Uterus (tissue), 2 donors: ENCODE measurements around the gene EFNA3.

Experiments used
- POLR2A ChIP-seq, 2 donors: fragments of 450-650 bp; IDR thresholded peaks; one replicate each; pipeline ENCODE4 v1.6.1; 2016; ENCODE audit warnings: antibody characterized with exemption in 2 of 2, mild to moderate bottlenecking in 1 of 2, moderate library complexity in 1 of 2
- TF ChIP-seq, protein P1 (sequence below), 4 experiments: fragments of 200-600 bp in 2 of 4; fragments of 450-650 bp in 2 of 4; sonication (generic) in 2 of 4; IDR thresholded peaks; one replicate each; pipeline ENCODE4 v1.5.1; 2016 to 2019; ENCODE audit warnings: antibody characterized with exemption in 4 of 4, mild to moderate bottlenecking in 2 of 4, moderate library complexity in 1 of 4

DNA sequence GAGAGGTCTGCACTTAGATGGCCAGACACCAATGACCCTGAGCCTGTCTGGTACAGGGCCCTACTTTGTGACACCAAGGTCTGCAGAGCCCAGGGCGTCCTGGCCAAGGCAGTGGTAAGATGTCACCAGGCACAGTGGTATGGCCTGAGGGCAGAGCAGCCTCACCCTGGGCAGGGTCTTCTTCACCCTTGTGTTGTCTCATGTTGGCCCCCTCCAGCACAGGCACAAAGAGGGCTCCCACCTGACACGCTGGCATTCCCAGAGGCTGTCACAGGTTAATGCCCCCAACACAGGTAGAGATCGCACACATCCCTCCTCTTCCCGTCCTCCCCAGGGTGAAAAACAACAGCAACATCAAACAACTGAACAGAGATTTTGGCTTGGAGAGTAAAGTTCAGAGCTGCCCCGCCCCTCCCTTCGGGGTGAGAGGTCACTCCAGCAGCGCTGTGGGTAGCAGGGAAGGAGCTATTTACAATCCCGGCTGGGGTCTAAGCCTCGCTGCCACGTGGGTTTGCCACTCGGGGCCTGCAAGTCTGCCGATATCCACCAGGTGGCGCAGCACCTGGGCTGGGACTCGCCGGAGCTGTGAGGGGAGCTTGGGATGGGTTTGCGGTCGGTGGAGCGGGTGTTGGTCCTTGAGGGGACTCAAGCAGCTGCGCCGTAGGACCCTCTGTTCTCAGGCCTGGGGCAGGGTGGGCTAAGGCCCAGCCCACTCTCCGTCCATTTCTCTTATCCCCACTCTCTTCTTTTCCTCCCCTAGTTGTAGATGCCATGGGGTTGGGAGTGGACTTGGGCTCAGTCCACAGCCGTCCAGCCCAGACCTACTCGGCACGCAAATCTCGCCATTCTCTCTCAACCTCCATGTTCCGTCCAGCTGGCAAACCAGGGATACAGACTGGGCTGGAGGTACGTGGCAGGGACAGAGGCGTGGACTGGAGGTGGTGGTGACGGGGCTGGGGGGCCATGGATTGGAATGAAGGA is 12.7 kb downstream of the EFNA3 start:
- TF ChIP-seq, protein P1, sequence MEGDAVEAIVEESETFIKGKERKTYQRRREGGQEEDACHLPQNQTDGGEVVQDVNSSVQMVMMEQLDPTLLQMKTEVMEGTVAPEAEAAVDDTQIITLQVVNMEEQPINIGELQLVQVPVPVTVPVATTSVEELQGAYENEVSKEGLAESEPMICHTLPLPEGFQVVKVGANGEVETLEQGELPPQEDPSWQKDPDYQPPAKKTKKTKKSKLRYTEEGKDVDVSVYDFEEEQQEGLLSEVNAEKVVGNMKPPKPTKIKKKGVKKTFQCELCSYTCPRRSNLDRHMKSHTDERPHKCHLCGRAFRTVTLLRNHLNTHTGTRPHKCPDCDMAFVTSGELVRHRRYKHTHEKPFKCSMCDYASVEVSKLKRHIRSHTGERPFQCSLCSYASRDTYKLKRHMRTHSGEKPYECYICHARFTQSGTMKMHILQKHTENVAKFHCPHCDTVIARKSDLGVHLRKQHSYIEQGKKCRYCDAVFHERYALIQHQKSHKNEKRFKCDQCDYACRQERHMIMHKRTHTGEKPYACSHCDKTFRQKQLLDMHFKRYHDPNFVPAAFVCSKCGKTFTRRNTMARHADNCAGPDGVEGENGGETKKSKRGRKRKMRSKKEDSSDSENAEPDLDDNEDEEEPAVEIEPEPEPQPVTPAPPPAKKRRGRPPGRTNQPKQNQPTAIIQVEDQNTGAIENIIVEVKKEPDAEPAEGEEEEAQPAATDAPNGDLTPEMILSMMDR (IDR thresholded peaks at IDR 0.05) = peak; percentile 93 to 97 (median 95)
- TF ChIP-seq POLR2A (IDR thresholded peaks at IDR 0.05) = no peak
